HG02759 (cell line): ENCODE results near the gene RASA3.
"Not testable (repeated sequence)": the region's sequence is repeated elsewhere in the genome, so short reads cannot be mapped to it uniquely, and the experiment has no call there.

ENCODE experiments used
- ATAC-seq: cut with Tn5 transposase; IDR thresholded peaks from one replicate; pipeline ENCODE4 v1.9.1; 2021; ENCODE audit warnings: mild to moderate bottlenecking, moderate library complexity; ENCODE audit not compliant: unreplicated experiment

Gene RASA3

GRCh38 chr13:114114006-114114640 is 18.3 kb downstream of the RASA3 start:
- ATAC-seq = no peak

- not testable (repeated sequence) for ATAC-seq
These were observed 19.0 kb downstream of the RASA3 start for GRCh38 chr13:114113395-114113794.

GRCh38 chr13:114112826-114113322 is 19.5 kb downstream of the RASA3 start:
- no peak for ATAC-seq

GRCh38 chr13:114112231-114112825 is 20.1 kb downstream of the RASA3 start:
- ATAC-seq = no peak

GRCh38 chr13:114111577-114111976 is 20.8 kb downstream of the RASA3 start:
- ATAC-seq = no peak

GRCh38 chr13:114110830-114111189 is 21.6 kb downstream of the RASA3 start:
- not testable (repeated sequence) for ATAC-seq

- peak; percentile 65 for ATAC-seq
These were observed 22.2 kb downstream of the RASA3 start for GRCh38 chr13:114110091-114110829.

DNA sequence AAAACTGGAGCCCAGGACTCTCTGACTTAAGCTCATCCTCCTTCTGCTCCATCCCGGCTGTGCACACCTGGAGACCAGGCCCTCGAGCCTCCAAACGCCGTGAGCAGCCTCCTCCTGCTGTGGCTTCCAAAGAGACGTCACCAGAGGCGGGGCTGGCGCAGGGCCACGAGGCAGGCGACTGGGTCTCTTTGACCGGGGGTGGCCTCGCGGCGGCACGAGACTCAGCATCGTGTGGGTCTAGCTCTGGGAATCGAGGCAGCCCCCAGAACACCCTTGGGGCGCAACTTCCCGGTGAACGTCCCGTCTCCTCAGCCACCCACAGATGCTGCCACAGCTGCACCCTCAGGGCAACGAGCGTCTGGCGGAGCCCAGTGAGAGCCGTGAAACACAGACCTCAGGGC is 22.8 kb downstream of the RASA3 start:
- no peak for ATAC-seq

DNA sequence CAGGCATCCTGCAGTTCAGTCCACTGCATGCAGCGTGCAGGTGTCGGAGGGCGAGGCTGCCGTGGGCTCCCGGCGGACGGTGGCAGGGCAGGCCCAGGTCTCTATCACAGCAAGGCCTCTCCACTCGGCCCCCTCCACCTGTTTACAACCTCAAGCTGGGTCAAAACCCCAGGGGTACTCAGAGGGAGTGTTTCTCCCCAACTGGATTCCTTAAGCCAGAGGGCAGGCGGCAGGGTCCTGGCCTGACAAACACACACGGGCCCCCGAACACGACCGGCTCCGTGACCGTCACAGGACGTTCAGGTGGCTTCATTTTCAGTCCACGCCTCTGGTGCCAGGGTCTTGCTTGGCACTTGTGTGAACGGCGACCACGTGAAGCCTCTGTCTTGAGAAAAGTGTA is 23.5 kb downstream of the RASA3 start:
- no peak for ATAC-seq

- ATAC-seq = no peak
These were observed 24.2 kb downstream of the RASA3 start for GRCh38 chr13:114108141-114108761.

DNA sequence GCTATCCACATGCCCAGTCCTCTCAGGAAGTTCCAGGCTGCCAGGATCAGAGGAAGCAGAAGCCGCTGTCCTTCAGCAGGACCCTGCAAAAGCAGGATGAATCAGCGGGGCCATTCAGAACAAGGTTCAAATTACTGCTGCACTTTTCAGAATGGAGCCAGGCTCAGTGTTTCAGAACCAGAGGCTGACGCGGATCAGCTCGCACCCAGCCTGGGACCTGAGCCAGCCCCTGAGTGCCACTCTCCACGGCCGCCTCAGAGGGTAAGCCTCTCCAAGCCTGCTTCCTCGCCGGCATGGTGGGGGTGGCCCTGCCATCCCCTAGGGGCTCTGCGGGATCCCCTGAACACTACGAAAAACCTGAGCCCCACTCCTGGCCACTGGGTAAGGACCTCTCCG is 24.7 kb downstream of the RASA3 start:
- no peak for ATAC-seq

DNA sequence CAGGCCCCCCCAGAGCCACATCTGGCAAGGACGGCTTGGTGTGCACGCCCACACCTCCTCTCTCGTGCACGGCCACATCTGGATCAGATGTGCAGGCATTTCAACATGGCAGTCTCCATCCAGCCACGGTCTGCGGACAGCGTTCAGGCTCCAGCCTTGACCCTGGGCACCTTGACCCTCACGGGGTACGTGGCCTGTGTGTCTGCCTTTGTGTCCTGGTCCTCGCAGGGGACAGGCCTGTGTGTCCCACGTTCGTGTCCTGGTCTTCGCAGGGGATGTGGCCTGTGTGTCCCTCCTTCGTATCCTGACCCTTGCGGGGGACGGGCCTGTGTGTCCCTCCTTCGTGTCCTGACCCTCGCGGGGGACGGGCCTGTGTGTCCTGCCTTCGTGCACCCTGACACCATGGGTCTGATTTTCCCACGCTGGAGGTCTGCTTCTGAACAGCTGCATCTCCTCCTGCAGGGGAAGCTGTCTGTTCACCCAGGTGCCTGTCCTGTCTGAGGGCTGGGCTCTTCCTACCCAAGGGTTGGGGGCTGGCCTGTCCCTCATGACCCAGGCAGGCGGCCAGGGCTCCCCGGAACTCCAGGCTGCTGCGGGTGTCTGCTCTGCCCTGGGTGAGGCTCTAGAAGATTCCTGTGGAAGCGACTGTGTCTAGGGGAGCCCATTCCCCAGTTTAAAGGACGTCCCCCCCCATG is 25.3 kb downstream of the RASA3 start:
- no peak for ATAC-seq

DNA sequence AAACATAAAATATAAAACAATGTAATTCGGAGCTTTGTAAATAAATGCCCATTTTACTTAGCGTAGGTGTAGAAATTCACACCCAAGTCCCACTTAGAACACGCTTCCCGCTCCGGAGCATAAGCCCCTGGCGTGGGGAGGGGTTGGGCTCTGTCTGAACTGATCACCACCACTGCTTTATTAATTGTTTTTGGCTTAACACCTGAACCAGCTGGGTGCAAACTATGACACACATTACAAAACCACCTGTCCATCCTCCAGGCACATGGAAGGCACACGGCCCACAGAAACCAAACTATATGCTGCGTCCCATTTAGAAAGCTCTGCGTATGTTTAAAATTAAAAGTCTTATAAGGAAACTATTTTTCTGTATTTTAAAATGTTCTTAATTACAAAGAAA is 25.9 kb downstream of the RASA3 start:
- ATAC-seq = no peak

- ATAC-seq = no peak
These were observed 26.8 kb downstream of the RASA3 start for GRCh38 chr13:114105521-114106225.

- ATAC-seq = no peak
These were observed 27.5 kb downstream of the RASA3 start for GRCh38 chr13:114104655-114105520.

GRCh38 chr13:114103801-114104654 is 28.4 kb downstream of the RASA3 start:
- ATAC-seq = no peak

DNA sequence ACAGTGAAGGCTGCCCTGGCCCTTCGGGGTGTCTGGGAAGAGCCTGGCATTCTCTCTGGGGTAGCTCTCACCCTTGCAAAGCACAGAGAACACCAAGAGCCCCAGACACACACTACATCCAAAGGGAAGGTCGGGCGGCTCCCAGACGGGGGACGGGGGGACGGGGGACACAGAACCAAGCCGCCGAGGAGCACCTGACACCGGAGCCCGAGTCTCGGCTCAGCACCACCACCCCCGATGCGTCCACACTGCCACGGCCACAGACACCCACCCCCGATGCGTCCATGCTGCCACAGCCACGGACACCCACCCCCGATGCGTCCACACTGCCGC is 29.2 kb downstream of the RASA3 start:
- not testable (repeated sequence) for ATAC-seq

GRCh38 chr13:114102521-114103288 is 29.7 kb downstream of the RASA3 start:
- ATAC-seq = no peak
